Ovary (tissue), 9 donors: Measurements from ENCODE around the gene GPC6. TPM values are rescaled to one million over a fixed set of nuclear protein-coding genes. Genes with fewer than 3 reads are reported as not detected.

Experiments
- DNase-seq, 5 donors: peaks; one replicate each; pipeline ENCODE4 v3.0.0-alpha.2; 2019 to 2020
- H3K27ac ChIP-seq, 2 donors: fragments of 200-600 bp; one replicate each; pipeline versions ENCODE4 v1.5.1 to v1.8.0; 2019 to 2022
- H3K27me3 ChIP-seq: fragments of 200-600 bp; one replicate; pipeline ENCODE4 v1.8.0; 2022
- H3K36me3 ChIP-seq: fragments of 200-600 bp; sonication (generic); one replicate; pipeline ENCODE4 v1.5.1; 2019
- H3K4me1 ChIP-seq: one replicate; pipeline ENCODE4 v1.8.1; 2013; ENCODE audit warnings: mild to moderate bottlenecking, moderate library complexity; ENCODE audit not compliant: insufficient read depth
- H3K4me3 ChIP-seq: fragments of 200-600 bp; sonication (generic); one replicate; pipeline ENCODE4 v1.5.1; 2017
- H3K9me3 ChIP-seq, 2 donors: fragments of 200-600 bp in 1 of 2; sonication (generic) in 1 of 2; one replicate each; pipeline versions ENCODE4 v1.5.1 to v1.8.1; 2013 to 2019; ENCODE audit warnings: mild to moderate bottlenecking in 1 of 2, moderate library complexity in 1 of 2
- CTCF ChIP-seq, 3 donors: fragments of 450-650 bp in 2 of 3; fragments of 200-600 bp in 1 of 3; IDR thresholded peaks; one replicate each; pipeline versions ENCODE4 v1.5.1 to v1.8.0; 2016 to 2022; ENCODE audit warnings: antibody characterized with exemption in 3 of 3, mild to moderate bottlenecking in 1 of 3
- EP300 ChIP-seq: sonication (generic); formaldehyde crosslinking; IDR thresholded peaks from one replicate; pipeline ENCODE4 v1.6.1; 2017; ENCODE audit warnings: antibody characterized with exemption
- POLR2A ChIP-seq: fragments of 450-650 bp; IDR thresholded peaks from one replicate; pipeline ENCODE4 v1.6.1; 2017; ENCODE audit warnings: antibody characterized with exemption, mild to moderate bottlenecking, moderate library complexity
- WGBS, 3 donors: extraction: QIAGEN DNeasy Blood & Tissue Kit in 1 of 3; methylation state at CpG; one replicate each; pipeline versions ENCODE4 v1.1.5 to v1.1.7; 2013 to 2017; 5-methylcytosine and 5-hydroxymethylcytosine counted together
- intact Hi-C, 4 donors: fragments of 100-400 bp; cut with DNase I; formaldehyde crosslinking; loops; one replicate each; pipeline versions ENCODE4 v1.11.0 to v1.15.1; 2022 to 2023
- polyA plus RNA-seq, 2 donors: library from polyadenylated mRNA; stranded (reverse); fragments of 200-250 nt in 1 of 2; fragments of 350-450 nt in 1 of 2; fragmentation: Illumina TruSeq in 1 of 2; extraction: RNeasy Lipid Tissue Mini Kit (QIAGEN cat#74804) in 1 of 2; gene quantifications; one replicate each; pipeline ENCODE4 v1.2.3, GENCODE V29; 2013 to 2014
- total RNA-seq, 7 donors: library from RNA; depleted of rRNA in 2 of 7; stranded (reverse); fragments of >200 nt in 2 of 7; fragmentation: NEBNext Ultra II Directional in 3 of 7; extraction: Animal tissue kit (Norgen Biotek cat#: 25700) in 3 of 7; gene quantifications; one replicate each; pipeline versions ENCODE4 v1.1.0 to v1.2.4, GENCODE V29; 2016 to 2023
- donor health status: DM: no; HTN: no; CAD: no; lungs with moderate emphysema.
- donor health status: DM: no; HTN: no; CAD: no.
- donor health status: Bipolar disorder and iron deficiency.
- donor health status: DM: yes; HTN: yes; CAD: no.
- donor health status: DM: no; HTN: no; CAD: no.
- donor health status: DM: yes; HTN: yes; CAD: no.

Gene GPC6
- total and polyA plus RNA-seq, 9 donors = 4.3 to 22.3 (median 17.9) TPM

GRCh38 chr13:93266681-93267080 lies 40.1 kb downstream of the GPC6 start:
- 73 to 92% (median 90%) methylated on average over 1 of the region's 1 CpG for WGBS, 3 donors
- Histone ChIP-seq H3K27me3 (no peaks in the 10 kb centered on the region), H3K4me1 (peaks cover 1% of the 10 kb centered on the region), H3K27ac (no peak overlapping the region), H3K36me3 (no peaks in the 10 kb centered on the region), H3K4me3 (no peak overlapping the region), H3K9me3 (no peaks in the 10 kb centered on the region)
- DNase-seq = no peak
- TF ChIP-seq EP300 = no peak
- TF ChIP-seq CTCF (IDR thresholded peaks at IDR 0.05) = no peak
- no peak for TF ChIP-seq POLR2A
- intact Hi-C loops = no loop called here

- 92% methylated on average over 7 of the region's 7 CpGs for WGBS, 3 donors
These were observed 41.9 kb downstream of the GPC6 start for GRCh38 chr13:93268327-93269028.

GRCh38 chr13:93270769-93271742 lies 44.4 kb downstream of the GPC6 start:
- no peak for DNase-seq
- Histone ChIP-seq H3K27me3 (no peaks in the 10 kb centered on the region), H3K4me3 (no peak overlapping the region), H3K9me3 (no peaks in the 10 kb centered on the region), H3K27ac (no peak overlapping the region), H3K4me1 (peaks cover 1% of the 10 kb centered on the region), H3K36me3 (no peaks in the 10 kb centered on the region)
- WGBS, 3 donors = 43 to 57% (median 51%) methylated on average over 5 of the region's 5 CpGs
- TF ChIP-seq EP300 = no peak
- no peak for TF ChIP-seq POLR2A
- no peak for TF ChIP-seq CTCF (IDR thresholded peaks at IDR 0.05)
- intact Hi-C loops = no loop called here

More at GRCh38 chr13:93268327-93269028, 41.9 kb downstream of the GPC6 start:
- Histone ChIP-seq H3K4me1 (peaks cover 1% of the 10 kb centered on the region), H3K9me3 (no peaks in the 10 kb centered on the region), H3K36me3 (no peaks in the 10 kb centered on the region), H3K27ac (no peak overlapping the region), H3K27me3 (no peaks in the 10 kb centered on the region), H3K4me3 (no peak overlapping the region)
- TF ChIP-seq POLR2A (no peak), CTCF (IDR thresholded peaks at IDR 0.05) (no peak), EP300 (no peak)
- no peak for DNase-seq
- intact Hi-C loops = no loop called here

GRCh38 chr13:93279982-93280381 lies 53.4 kb downstream of the GPC6 start:
- no peak for TF ChIP-seq EP300
- no peak for TF ChIP-seq CTCF (IDR thresholded peaks at IDR 0.05)
- TF ChIP-seq POLR2A = no peak
- no peaks in the 10 kb centered on the region for H3K36me3 ChIP-seq
- no peaks in the 10 kb centered on the region for H3K9me3 ChIP-seq
- intact Hi-C loops = no loop called here
- no peak for DNase-seq
- H3K27me3 ChIP-seq = no peaks in the 10 kb centered on the region
- no peak overlapping the region for H3K27ac ChIP-seq
- 90 to 97% (median 94%) methylated on average over 1 of the region's 1 CpG for WGBS, 3 donors
- no peak overlapping the region for H3K4me3 ChIP-seq
- peaks cover 2% of the 10 kb centered on the region for H3K4me1 ChIP-seq
